SJSA1 (cell line): Measurements from ENCODE around the gene TRIM4. TPM values are rescaled to one million over a fixed set of nuclear protein-coding genes. Genes with fewer than 3 reads are reported as not detected.
"Not testable (repeated sequence)": the region's sequence is repeated elsewhere in the genome, so short reads cannot be mapped to it uniquely, and the experiment has no call there.

Source experiments
- DNase-seq, 2 experiments: peaks; one replicate each; pipeline ENCODE4 v3.0.0-alpha.2; 2015 to 2020; ENCODE audit warnings: low spot score in 2 of 2, low read depth in 1 of 2
- H3K27ac ChIP-seq: fragments of 250-450 bp; sonication (Bioruptor Pico); 2 replicates; pipeline ENCODE4 v1.5.1; 2020; ENCODE audit warnings: mild to moderate bottlenecking, moderate library complexity
- H3K27me3 ChIP-seq: fragments of 250-450 bp; sonication (Bioruptor Pico); replicated peaks from 2 replicates; pipeline ENCODE4 v1.5.1; 2020; ENCODE audit warnings: mild to moderate bottlenecking, moderate library complexity
- H3K36me3 ChIP-seq: fragments of 250-450 bp; sonication (Bioruptor Pico); 2 replicates; pipeline ENCODE4 v1.5.1; 2020; ENCODE audit warnings: mild to moderate bottlenecking
- H3K4me1 ChIP-seq: fragments of 250-450 bp; sonication (Bioruptor Pico); replicated peaks from 2 replicates; pipeline ENCODE4 v1.6.1; 2021; ENCODE audit warnings: mild to moderate bottlenecking
- H3K4me3 ChIP-seq: fragments of 250-450 bp; sonication (Bioruptor Pico); 2 replicates; pipeline ENCODE4 v1.5.1; 2020; ENCODE audit warnings: mild to moderate bottlenecking
- H3K9me3 ChIP-seq: fragments of 250-450 bp; sonication (Bioruptor Pico); replicated peaks from 2 replicates; pipeline ENCODE4 v1.5.1; 2020; ENCODE audit warnings: mild to moderate bottlenecking
- total RNA-seq: library from RNA; depleted of rRNA; stranded (reverse); fragments of >200 nt; shearing (Covaris generic); gene quantifications from 2 replicates; pipeline ENCODE4 v1.2.3, GENCODE V29; 2014

The TRIM4 gene
- total RNA-seq, 1 experiment from 2014 or later, result 11.4 TPM

DNA sequence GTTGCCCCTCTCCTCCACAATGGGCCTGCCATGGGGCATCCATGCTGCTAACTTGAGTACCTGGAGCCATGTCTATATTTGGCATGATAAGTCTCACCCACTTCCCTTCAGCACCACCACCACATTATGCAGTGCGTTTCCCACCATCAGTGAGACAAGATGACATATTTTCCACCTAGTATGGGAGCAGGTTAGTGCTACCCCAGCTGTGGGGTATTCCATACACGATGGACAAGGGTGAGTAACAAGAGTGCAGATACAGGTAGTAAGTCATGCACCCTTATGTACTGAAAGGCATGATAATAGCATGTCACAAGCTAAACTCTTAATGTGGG, 21.3 kb downstream of the TRIM4 start:
- H3K9me3 ChIP-seq, result no peaks in the 10 kb centered on the region
- no peak overlapping the region for H3K4me3 ChIP-seq
- DNase-seq, result no peak
- no peak overlapping the region for H3K27ac ChIP-seq
- no peaks in the 10 kb centered on the region for H3K4me1 ChIP-seq
- H3K27me3 ChIP-seq, result no peaks in the 10 kb centered on the region
- peaks cover 15% of the 10 kb centered on the region for H3K36me3 ChIP-seq

GRCh38 chr7:99897322-99898022, 21.9 kb downstream of the TRIM4 start:
- Histone ChIP-seq H3K4me1 (no peaks in the 10 kb centered on the region), H3K4me3 (no peak overlapping the region), H3K27ac (no peak overlapping the region), H3K9me3 (no peaks in the 10 kb centered on the region), H3K27me3 (no peaks in the 10 kb centered on the region), H3K36me3 (peaks cover 10% of the 10 kb centered on the region)
- no peak for DNase-seq

- Histone ChIP-seq H3K9me3 (no peaks in the 10 kb centered on the region; the same call in 1 of the 2 replicates), H3K27me3 (no peaks in the 10 kb centered on the region)
Observed at GRCh38 chr7:99894738-99895137, 24.6 kb downstream of the TRIM4 start.

DNA sequence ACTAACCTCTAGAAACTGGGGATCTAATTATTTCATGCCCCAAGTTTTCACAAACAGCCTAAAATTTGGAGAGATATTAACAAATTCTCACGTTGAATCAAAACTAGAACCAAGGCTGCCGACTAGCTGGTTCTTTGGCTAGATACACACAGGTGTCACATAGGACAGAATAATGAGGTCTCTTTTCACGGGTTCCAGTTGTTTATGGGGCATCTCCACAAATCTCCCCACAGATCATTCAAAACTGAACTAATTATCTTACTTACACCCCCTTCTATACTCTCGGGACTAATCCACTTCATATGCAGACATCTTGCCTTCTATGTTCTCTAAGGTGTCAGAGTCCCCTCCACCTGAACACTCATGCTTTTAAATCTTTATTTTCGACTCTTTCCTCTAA, 26.1 kb downstream of the TRIM4 start:
- Histone ChIP-seq H3K27ac (no peak overlapping the region), H3K9me3 (no peaks in the 10 kb centered on the region; the same call in 1 of the 2 replicates), H3K4me3 (no peak overlapping the region), H3K27me3 (no peaks in the 10 kb centered on the region), H3K36me3 (no peaks in the 10 kb centered on the region), H3K4me1 (no peaks in the 10 kb centered on the region)
- no peak for DNase-seq

More at GRCh38 chr7:99894738-99895137, 24.6 kb downstream of the TRIM4 start:
- no peak overlapping the region for H3K4me3 ChIP-seq
- no peaks in the 10 kb centered on the region for H3K4me1 ChIP-seq
- no peak overlapping the region for H3K27ac ChIP-seq
- no peak for DNase-seq
- no peaks in the 10 kb centered on the region for H3K36me3 ChIP-seq

GRCh38 chr7:99890348-99890747, 29.0 kb downstream of the TRIM4 start:
- not testable (repeated sequence) for H3K36me3 ChIP-seq, DNase-seq, H3K4me1 ChIP-seq, H3K4me3 ChIP-seq, H3K27me3 ChIP-seq, H3K9me3 ChIP-seq, H3K27ac ChIP-seq

DNA sequence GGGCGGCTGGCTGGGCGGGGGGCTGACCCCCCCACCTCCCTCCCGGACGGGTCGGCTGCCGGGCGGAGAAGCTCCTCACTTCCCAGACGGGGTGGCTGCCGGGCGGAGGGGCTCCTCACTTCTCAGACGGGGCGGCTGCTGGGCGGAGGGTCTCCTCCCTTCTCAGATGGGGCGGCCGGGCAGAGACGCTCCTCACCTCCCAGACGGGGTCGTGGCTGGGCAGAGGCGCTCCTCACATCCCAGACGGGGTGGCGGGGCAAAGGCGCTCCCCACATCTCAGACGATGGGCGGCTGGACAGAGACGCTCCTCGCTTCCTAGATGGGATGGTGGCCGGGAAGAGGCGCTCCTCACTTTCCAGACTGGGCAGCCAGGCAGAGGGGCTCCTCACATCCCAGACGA, 31.0 kb downstream of the TRIM4 start:
- not testable (repeated sequence) for H3K9me3 ChIP-seq, H3K4me3 ChIP-seq, H3K36me3 ChIP-seq, DNase-seq, H3K27ac ChIP-seq, H3K4me1 ChIP-seq, H3K27me3 ChIP-seq

- no peak overlapping the region for H3K4me3 ChIP-seq
- no peak overlapping the region for H3K27ac ChIP-seq
- peaks cover 5% of the 10 kb centered on the region for H3K27me3 ChIP-seq
- DNase-seq, result no peak
- H3K4me1 ChIP-seq, result no peaks in the 10 kb centered on the region
- no peaks in the 10 kb centered on the region for H3K36me3 ChIP-seq
- peaks cover 3% of the 10 kb centered on the region; the same call in 1 of the 2 replicates for H3K9me3 ChIP-seq
Observed at GRCh38 chr7:99881370-99881769, 38.0 kb downstream of the TRIM4 start.

- no peaks in the 10 kb centered on the region for H3K36me3 ChIP-seq
- no peak within 1 kb of the TSS for H3K4me3 ChIP-seq
- H3K27ac ChIP-seq, result no peak within 1 kb of the TSS
- DNase-seq, result no peak
- no peaks in the 10 kb centered on the region for H3K9me3 ChIP-seq
- H3K4me1 ChIP-seq, result no peaks in the 10 kb centered on the region
- peaks cover 12% of the 10 kb centered on the region for H3K27me3 ChIP-seq
Observed at GRCh38 chr7:99876933-99877332, 42.4 kb downstream of the TRIM4 start, which contains the start of gene OR2AE1. OR2AE1 (minus strand) TSS chr7:99877033; CDS start chr7:99877033, 0 bp downstream.

DNA sequence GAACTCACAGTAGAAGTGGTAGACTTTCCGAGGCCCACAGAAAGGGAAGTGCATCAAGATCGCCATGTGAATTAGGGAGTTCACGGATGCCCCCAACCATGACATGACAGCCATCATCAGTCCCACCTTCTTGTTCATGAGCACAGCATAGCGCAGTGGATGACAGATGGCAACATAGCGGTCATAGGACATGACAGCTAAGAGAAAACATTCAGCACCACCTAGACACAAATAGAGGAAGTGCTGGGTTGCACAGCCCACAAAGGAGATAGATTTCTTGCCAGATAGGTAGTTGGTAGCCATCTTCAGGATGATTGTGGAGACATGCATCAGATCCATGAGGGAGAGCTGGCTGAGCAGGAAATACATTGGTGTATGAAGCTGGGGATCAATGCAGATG, 42.8 kb downstream of the TRIM4 start:
- Histone ChIP-seq H3K4me1 (no peaks in the 10 kb centered on the region), H3K9me3 (no peaks in the 10 kb centered on the region), H3K27ac (no peak overlapping the region), H3K4me3 (no peak overlapping the region), H3K27me3 (peaks cover 12% of the 10 kb centered on the region), H3K36me3 (no peaks in the 10 kb centered on the region)
- no peak for DNase-seq

GRCh38 chr7:99868246-99868645, 51.1 kb downstream of the TRIM4 start:
- H3K9me3 ChIP-seq, result no peaks in the 10 kb centered on the region
- no peaks in the 10 kb centered on the region for H3K27me3 ChIP-seq
- DNase-seq, result no peak
- no peaks in the 10 kb centered on the region for H3K4me1 ChIP-seq
- H3K27ac ChIP-seq, result no peak overlapping the region
- H3K36me3 ChIP-seq, result no peaks in the 10 kb centered on the region
- no peak overlapping the region for H3K4me3 ChIP-seq

DNA sequence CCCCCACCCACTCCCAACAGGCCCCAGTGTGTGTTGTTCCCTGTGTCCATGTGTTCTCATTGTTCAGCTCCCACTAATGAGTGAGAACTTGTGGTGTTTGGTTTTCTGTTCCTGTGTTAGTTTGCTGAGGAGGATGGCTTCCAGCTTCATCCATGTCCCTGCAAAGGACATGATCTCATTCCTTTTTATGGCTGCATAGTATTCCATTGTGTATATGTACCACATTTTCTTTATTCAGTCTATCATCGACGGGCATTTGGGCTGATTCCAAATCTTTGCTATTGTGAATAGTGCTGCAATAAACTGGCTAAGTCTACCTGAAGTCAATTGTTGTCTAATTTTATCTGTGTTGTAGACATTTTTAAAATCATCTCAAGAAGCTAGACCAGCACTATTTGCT, 51.9 kb downstream of the TRIM4 start:
- H3K27ac ChIP-seq, H3K36me3 ChIP-seq, H3K9me3 ChIP-seq, H3K4me3 ChIP-seq, H3K4me1 ChIP-seq, H3K27me3 ChIP-seq, DNase-seq: not testable (repeated sequence)

- no peak overlapping the region for H3K4me3 ChIP-seq
- H3K9me3 ChIP-seq, result no peaks in the 10 kb centered on the region
- H3K36me3 ChIP-seq, result no peaks in the 10 kb centered on the region
- DNase-seq, result no peak
- H3K27ac ChIP-seq, result no peak overlapping the region
- no peaks in the 10 kb centered on the region for H3K4me1 ChIP-seq
- H3K27me3 ChIP-seq, result no peaks in the 10 kb centered on the region
Observed at GRCh38 chr7:99863847-99864440, 55.4 kb downstream of the TRIM4 start.

DNA sequence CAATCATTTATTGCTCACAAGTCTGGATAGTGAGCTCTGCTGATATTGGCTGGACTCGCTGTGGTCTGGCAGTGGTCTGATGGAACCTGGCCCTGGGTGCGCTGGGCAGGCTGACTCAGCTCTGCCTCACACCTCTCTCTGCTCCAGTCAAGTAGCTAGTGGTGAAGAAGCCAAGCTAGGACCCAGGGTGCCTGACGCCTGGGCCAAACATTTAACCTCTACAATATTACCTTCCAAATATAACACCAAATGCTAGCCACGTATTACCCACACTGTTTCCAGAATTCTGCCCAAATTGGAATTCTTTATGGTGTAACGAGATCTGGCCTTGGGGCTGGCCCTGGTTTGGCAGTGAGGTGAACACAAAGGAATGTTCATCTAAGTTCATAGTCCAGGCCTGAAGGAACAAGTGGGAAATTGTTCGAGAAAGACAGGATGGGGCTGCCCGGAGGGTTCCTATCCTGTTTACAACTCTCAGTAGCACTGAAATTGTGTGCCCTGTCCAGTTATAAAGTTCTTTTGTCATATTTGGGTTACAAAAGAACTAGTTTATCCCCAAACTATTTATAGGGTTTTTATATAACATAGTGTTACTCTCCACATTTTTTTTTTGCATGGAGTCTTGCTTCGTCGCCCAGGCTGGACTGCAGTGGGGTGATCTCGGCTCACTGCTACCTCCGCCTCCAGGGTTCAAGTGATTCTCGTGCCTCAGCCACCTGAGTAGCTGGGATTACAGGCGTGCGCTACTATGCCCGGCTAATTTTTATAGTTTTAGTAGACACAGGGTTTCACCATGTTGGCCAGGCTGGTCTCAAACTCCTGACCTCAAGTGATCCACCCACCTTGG, 58.8 kb downstream of the TRIM4 start:
- no peaks in the 10 kb centered on the region for H3K27me3 ChIP-seq
- H3K36me3 ChIP-seq, result no peaks in the 10 kb centered on the region
- H3K27ac ChIP-seq, result no peak overlapping the region
- no peak overlapping the region for H3K4me3 ChIP-seq
- H3K4me1 ChIP-seq, result no peaks in the 10 kb centered on the region
- no peak for DNase-seq
- no peaks in the 10 kb centered on the region for H3K9me3 ChIP-seq

DNA sequence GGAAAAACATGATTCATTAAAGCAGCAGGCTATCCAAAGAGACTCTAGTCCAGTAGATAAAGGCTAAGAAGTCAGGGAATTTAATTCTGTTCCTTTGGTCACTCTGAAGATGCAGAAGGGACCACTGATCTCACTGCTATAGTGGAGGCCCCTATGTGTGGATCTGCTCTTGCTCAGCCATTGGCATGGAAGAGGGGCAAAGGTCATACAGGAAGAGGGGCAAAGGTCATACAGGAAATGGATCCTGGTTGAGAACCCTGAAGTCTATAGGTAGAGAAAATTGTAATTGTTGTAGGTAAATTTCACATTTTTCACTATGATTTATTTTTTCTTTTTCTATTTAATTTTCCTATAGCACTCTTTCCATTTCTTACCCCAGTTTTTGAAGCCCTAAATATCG, 64.1 kb downstream of the TRIM4 start:
- Histone ChIP-seq H3K27me3 (no peaks in the 10 kb centered on the region), H3K4me1 (no peaks in the 10 kb centered on the region), H3K36me3 (no peaks in the 10 kb centered on the region), H3K9me3 (no peaks in the 10 kb centered on the region), H3K27ac (no peak overlapping the region), H3K4me3 (no peak overlapping the region)
- DNase-seq, result no peak
